ENCODE results near the gene CORO2A. TPM values are rescaled to one million over a fixed set of nuclear protein-coding genes. Genes with fewer than 3 reads are reported as not detected.

Gene CORO2A
- total RNA-seq, 1 experiment from 2014 or later = 32.5 TPM

GRCh38 chr9:98206754-98207153, 14.3 kb upstream of the CORO2A start:
- H3K36me3 Mint-ChIP-seq = peaks cover 35% of the 10 kb centered on the region
- peak overlapping the region; percentile 8; the same call in 1 of the 2 replicates for H3K27ac Mint-ChIP-seq
- POLR2A ChIA-PET = no interaction called here
- no peak for TF ChIP-seq TEAD1 (CRISPR knock-in tag; IDR thresholded peaks at IDR 0.05)
- no peak for TF ChIP-seq CTCF (IDR thresholded peaks at IDR 0.05)
- TF ChIP-seq ESRRA (CRISPR knock-in tag; IDR thresholded peaks at IDR 0.05; ENCODE audit: borderline replicate concordance) = no peak
- no peak for TF ChIP-seq ZNF281 (CRISPR knock-in tag; IDR thresholded peaks at IDR 0.05)
- TF ChIP-seq MXD4 (CRISPR knock-in tag; IDR thresholded peaks at IDR 0.05; ENCODE audit: borderline replicate concordance) = no peak
- no peak overlapping the region for H3K4me3 Mint-ChIP-seq
- H3K27me3 Mint-ChIP-seq (ENCODE audit: low read depth) = no peaks in the 10 kb centered on the region
- CTCF ChIA-PET = interaction anchor here (0.6 to 4.2 kb wide), 9 partner anchors 9 to 122 kb away, joined by 3 to 22 read pairs (median 4); no protein-coding TSS in a partner anchor
- peaks cover 9% of the 10 kb centered on the region for H3K9me3 Mint-ChIP-seq
- no peak for ATAC-seq
- H3K4me1 Mint-ChIP-seq = peaks cover 16% of the 10 kb centered on the region
- DNase-seq (ENCODE audit: low spot score) = no peak

GRCh38 chr9:98204692-98205091, 12.3 kb upstream of the CORO2A start:
- CTCF ChIA-PET = interaction anchor here (0.9 to 4.2 kb wide), 5 partner anchors 11 to 571 kb away, joined by 3 to 22 read pairs (median 8); partner anchors contain the start of gene TBC1D2
- no peaks in the 10 kb centered on the region for H3K27me3 Mint-ChIP-seq (ENCODE audit: low read depth)
- ATAC-seq = no peak

GRCh38 chr9:98203153-98203552, 10.7 kb upstream of the CORO2A start:
- H3K27me3 Mint-ChIP-seq (ENCODE audit: low read depth) = no peaks in the 10 kb centered on the region
- peaks cover 37% of the 10 kb centered on the region for H3K4me1 Mint-ChIP-seq
- peaks cover 6% of the 10 kb centered on the region for H3K9me3 Mint-ChIP-seq
- POLR2A ChIA-PET = interaction anchor here (0.6 kb wide), 1 partner anchor 48 kb away, joined by 4 read pairs; no protein-coding TSS in a partner anchor
- ATAC-seq (no peak), DNase-seq (ENCODE audit: low spot score) (no peak)
- CTCF ChIA-PET = interaction anchor here (0.8 to 1.1 kb wide), 2 partner anchors 11 to 16 kb away, joined by 3 to 5 read pairs; no protein-coding TSS in a partner anchor
- no peak for TF ChIP-seq SMAD4 (CRISPR knock-in tag; IDR thresholded peaks at IDR 0.05)
- TF ChIP-seq USF2 (CRISPR knock-in tag; IDR thresholded peaks at IDR 0.05) = no peak
- no peak for TF ChIP-seq ATF3 (CRISPR knock-in tag; conservative IDR thresholded peaks at IDR 0.05)
- TF ChIP-seq FOXP1 (CRISPR knock-in tag; IDR thresholded peaks at IDR 0.05; ENCODE audit: borderline replicate concordance) = no peak
- TF ChIP-seq ZNF219 (CRISPR knock-in tag; IDR thresholded peaks at IDR 0.05; ENCODE audit: borderline replicate concordance) = no peak
- TF ChIP-seq STAT6 (CRISPR knock-in tag; conservative IDR thresholded peaks at IDR 0.05; ENCODE audit: low read depth) = no peak
- no peak for TF ChIP-seq MYBL2 (CRISPR knock-in tag; IDR thresholded peaks at IDR 0.05)
- no peak for TF ChIP-seq FOXK1 (CRISPR knock-in tag; IDR thresholded peaks at IDR 0.05)
- TF ChIP-seq NFE2L1 (CRISPR knock-in tag; IDR thresholded peaks at IDR 0.05) = no peak
- TF ChIP-seq RORB (CRISPR knock-in tag; IDR thresholded peaks at IDR 0.05) = no peak
- TF ChIP-seq CREM (CRISPR knock-in tag; IDR thresholded peaks at IDR 0.05) = no peak
- TF ChIP-seq SOX15 (CRISPR knock-in tag; IDR thresholded peaks at IDR 0.05) = no peak
- no peak for TF ChIP-seq ZNF671 (CRISPR knock-in tag; IDR thresholded peaks at IDR 0.05)
- H3K36me3 Mint-ChIP-seq = peaks cover 17% of the 10 kb centered on the region
- H3K27ac Mint-ChIP-seq = no peak overlapping the region
- no peak overlapping the region for H3K4me3 Mint-ChIP-seq

More at GRCh38 chr9:98204692-98205091, 12.3 kb upstream of the CORO2A start:
- POLR2A ChIA-PET = no interaction called here
- no peak overlapping the region for H3K4me3 Mint-ChIP-seq
- H3K27ac Mint-ChIP-seq = no peak overlapping the region
- peaks cover 32% of the 10 kb centered on the region for H3K36me3 Mint-ChIP-seq
- DNase-seq (ENCODE audit: low spot score) = no peak
- peaks cover 9% of the 10 kb centered on the region for H3K9me3 Mint-ChIP-seq
- TF ChIP-seq ZNF138 (CRISPR knock-in tag; conservative IDR thresholded peaks at IDR 0.05) (no peak), E2F1 (CRISPR knock-in tag; IDR thresholded peaks at IDR 0.05) (no peak), ZBTB21 (CRISPR knock-in tag; IDR thresholded peaks at IDR 0.05; ENCODE audit: borderline replicate concordance) (no peak)
- H3K4me1 Mint-ChIP-seq = peaks cover 30% of the 10 kb centered on the region
